C4-2B (cell line): ENCODE results near the gene MORC3.
"Not testable (repeated sequence)": the region's sequence is repeated elsewhere in the genome, so short reads cannot be mapped to it uniquely, and the experiment has no call there.

Source experiments
- ZFX ChIP-seq: fragments of 450-650 bp; IDR thresholded peaks from 2 replicates; pipeline ENCODE4 v1.6.1; 2017
- TF ChIP-seq, protein P1 (sequence below): fragments of 450-650 bp; conservative IDR thresholded peaks from 2 replicates; pipeline ENCODE4 v1.5.1; 2017; ENCODE audit warnings: mild to moderate bottlenecking

DNA sequence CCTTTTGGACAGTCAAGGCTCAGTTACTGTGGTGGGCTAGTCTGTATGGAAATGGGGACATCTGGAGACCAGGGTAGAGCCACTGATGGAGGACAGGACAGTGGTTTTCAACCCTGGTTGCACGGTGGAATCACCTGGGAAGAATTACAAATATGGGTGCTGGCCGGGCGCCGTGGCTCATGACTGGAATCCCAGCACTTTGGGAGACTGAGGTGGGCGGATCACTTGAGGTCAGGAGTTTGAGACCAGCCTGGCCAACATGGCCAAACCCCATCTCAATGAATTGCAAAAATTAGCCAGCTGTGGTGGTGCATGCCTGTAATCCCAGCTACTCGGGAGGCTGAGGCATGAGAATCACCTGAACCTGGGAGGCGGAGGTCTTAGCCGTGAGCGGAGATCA lies 79.7 kb downstream of the MORC3 start:
- TF ChIP-seq, protein P1, sequence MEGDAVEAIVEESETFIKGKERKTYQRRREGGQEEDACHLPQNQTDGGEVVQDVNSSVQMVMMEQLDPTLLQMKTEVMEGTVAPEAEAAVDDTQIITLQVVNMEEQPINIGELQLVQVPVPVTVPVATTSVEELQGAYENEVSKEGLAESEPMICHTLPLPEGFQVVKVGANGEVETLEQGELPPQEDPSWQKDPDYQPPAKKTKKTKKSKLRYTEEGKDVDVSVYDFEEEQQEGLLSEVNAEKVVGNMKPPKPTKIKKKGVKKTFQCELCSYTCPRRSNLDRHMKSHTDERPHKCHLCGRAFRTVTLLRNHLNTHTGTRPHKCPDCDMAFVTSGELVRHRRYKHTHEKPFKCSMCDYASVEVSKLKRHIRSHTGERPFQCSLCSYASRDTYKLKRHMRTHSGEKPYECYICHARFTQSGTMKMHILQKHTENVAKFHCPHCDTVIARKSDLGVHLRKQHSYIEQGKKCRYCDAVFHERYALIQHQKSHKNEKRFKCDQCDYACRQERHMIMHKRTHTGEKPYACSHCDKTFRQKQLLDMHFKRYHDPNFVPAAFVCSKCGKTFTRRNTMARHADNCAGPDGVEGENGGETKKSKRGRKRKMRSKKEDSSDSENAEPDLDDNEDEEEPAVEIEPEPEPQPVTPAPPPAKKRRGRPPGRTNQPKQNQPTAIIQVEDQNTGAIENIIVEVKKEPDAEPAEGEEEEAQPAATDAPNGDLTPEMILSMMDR: not testable (repeated sequence)
- not testable (repeated sequence) for TF ChIP-seq ZFX
